NOMO-1 treated with DMSO at 0.1 percent for 48 hours (cell line): Measurements from ENCODE around the gene IFT43.

Experiments
- DNase-seq: peaks from one replicate; lab custom pipeline; 2025; ENCODE audit not compliant: unreplicated experiment; lab: John Stamatoyannopoulos, UW

IFT43 gene

GRCh38 chr14:76011930-76012329 lies 26.4 kb downstream of the IFT43 start:
- DNase-seq: no peak

- no peak for DNase-seq
These were observed 26.8 kb downstream of the IFT43 start for GRCh38 chr14:76012354-76012753.

GRCh38 chr14:76015191-76015590 lies 29.6 kb downstream of the IFT43 start:
- no peak for DNase-seq

GRCh38 chr14:76015668-76016067 lies 30.1 kb downstream of the IFT43 start:
- no peak for DNase-seq

GRCh38 chr14:76019676-76020075 lies 34.1 kb downstream of the IFT43 start:
- DNase-seq: no peak

GRCh38 chr14:76022991-76023390 lies 37.4 kb downstream of the IFT43 start:
- DNase-seq: no peak

- DNase-seq: no peak
These were observed 38.2 kb downstream of the IFT43 start for GRCh38 chr14:76023757-76024156.

- no peak for DNase-seq
These were observed 38.8 kb downstream of the IFT43 start for GRCh38 chr14:76024211-76024907.

GRCh38 chr14:76034566-76034965 lies 49.0 kb downstream of the IFT43 start:
- no peak for DNase-seq

- no peak for DNase-seq
These were observed 55.1 kb downstream of the IFT43 start for GRCh38 chr14:76040704-76041103.

GRCh38 chr14:76045773-76046172 lies 60.2 kb downstream of the IFT43 start:
- DNase-seq: no peak

- no peak for DNase-seq
These were observed 64.7 kb downstream of the IFT43 start for GRCh38 chr14:76050250-76050649.

- peak; percentile 41 for DNase-seq
These were observed 65.3 kb downstream of the IFT43 start for GRCh38 chr14:76050797-76051392.

- no peak for DNase-seq
These were observed 66.3 kb downstream of the IFT43 start for GRCh38 chr14:76051717-76052465.

GRCh38 chr14:76053572-76054355 lies 68.2 kb downstream of the IFT43 start:
- DNase-seq: no peak

- no peak for DNase-seq
These were observed 69.8 kb downstream of the IFT43 start for GRCh38 chr14:76055330-76055729.

- no peak for DNase-seq
These were observed 70.6 kb downstream of the IFT43 start for GRCh38 chr14:76056128-76056527.

- DNase-seq: no peak
These were observed 72.4 kb downstream of the IFT43 start for GRCh38 chr14:76057914-76058313.

- no peak for DNase-seq
These were observed 77.8 kb downstream of the IFT43 start for GRCh38 chr14:76063327-76063726.

- no peak for DNase-seq
These were observed 80.0 kb downstream of the IFT43 start for GRCh38 chr14:76065519-76065918.

GRCh38 chr14:76067536-76067935 lies 82.0 kb downstream of the IFT43 start:
- no peak for DNase-seq
